Measurements from ENCODE around the gene PRM3.

GRCh38 chr16:11301645-11302501 lies 28.4 kb upstream of the PRM3 start:
- no peak for TF ChIP-seq POLR2AphosphoS5 (IDR thresholded peaks at IDR 0.05)
- TF ChIP-seq CTCF (IDR thresholded peaks at IDR 0.05) = no peak

Measured in sigmoid colon (tissue), 4 donors.